ENCODE measurements around the gene TNFRSF12A. TPM values are rescaled to one million over a fixed set of nuclear protein-coding genes. Genes with fewer than 3 reads are reported as not detected.
A peak's percentile ranks its signal among the peaks of the same experiment; 100 is the strongest.

The TNFRSF12A gene
- total RNA-seq, 1 experiment from 2014 or later: 156 TPM

DNA sequence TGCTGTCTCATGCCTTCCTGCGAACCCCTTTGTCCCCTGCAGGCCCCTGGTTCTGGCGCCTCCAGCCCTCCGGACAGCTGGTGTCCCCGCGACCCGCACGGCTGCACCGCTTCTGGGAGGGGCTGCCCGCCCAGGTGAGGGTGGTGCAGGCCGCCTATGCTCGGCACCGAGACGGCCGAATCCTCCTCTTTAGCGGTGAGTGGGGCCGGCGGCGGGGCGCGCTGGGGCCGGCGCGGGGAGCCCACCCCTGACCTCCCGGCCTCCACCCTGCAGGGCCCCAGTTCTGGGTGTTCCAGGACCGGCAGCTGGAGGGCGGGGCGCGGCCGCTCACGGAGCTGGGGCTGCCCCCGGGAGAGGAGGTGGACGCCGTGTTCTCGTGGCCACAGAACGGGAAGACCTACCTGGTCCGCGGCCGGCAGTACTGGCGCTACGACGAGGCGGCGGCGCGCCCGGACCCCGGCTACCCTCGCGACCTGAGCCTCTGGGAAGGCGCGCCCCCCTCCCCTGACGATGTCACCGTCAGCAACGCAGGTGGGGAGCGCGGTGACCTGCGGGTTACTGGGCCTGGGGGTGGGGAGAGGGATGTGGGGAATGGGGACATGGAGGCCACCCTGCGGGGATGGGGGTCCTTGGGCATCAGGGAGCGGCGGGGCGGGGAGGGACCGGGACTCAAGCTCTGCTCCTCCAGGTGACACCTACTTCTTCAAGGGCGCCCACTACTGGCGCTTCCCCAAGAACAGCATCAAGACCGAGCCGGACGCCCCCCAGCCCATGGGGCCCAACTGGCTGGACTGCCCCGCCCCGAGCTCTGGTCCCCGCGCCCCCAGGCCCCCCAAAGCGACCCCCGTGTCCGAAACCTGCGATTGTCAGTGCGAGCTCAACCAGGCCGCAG lies 38.2 kb downstream of the TNFRSF12A start:
- ChIA-PET CTCF (interaction anchor here (0.6 to 2.2 kb wide), 8 partner anchors 9 to 114 kb away, joined by 3 to 12 read pairs (median 6); no protein-coding TSS in a partner anchor), POLR2A (no interaction called here)
- no TSS peak for BruUV-seq (replicated peaks)
- H3K27me3 ChIP-seq (ENCODE audit: control insufficient read depth, insufficient read depth, low read length): no peaks in the 10 kb centered on the region
- ATAC-seq (peak; percentile 66), DNase-seq (ENCODE audit: low read depth, low spot score) (no peak)
- H3K27ac ChIP-seq (ENCODE audit: low read length): no peak overlapping the region; the same call in 1 of the 2 replicates
- peaks cover 2% of the 10 kb centered on the region; the same call in 1 of the 2 replicates for H3K4me1 ChIP-seq (ENCODE audit: control insufficient read depth, insufficient read depth, low read length)
- H3K4me3 ChIP-seq (ENCODE audit: low read depth in 2 of 2, low read length in 2 of 2): peak overlapping the region; percentile 70 to 74
- no peaks in the 10 kb centered on the region for H3K36me3 ChIP-seq (ENCODE audit: control insufficient read depth, insufficient read depth, low read length)
- TF ChIP-seq POLR2AphosphoS5 (IDR thresholded peaks at IDR 0.05; ENCODE audit: low read depth, low read length): no peak
- no peak for TF ChIP-seq TCF7L2 (IDR thresholded peaks at IDR 0.05; ENCODE audit: low read depth, low read length)
- TF ChIP-seq SIN3A (IDR thresholded peaks at IDR 0.05; ENCODE audit: borderline replicate concordance, insufficient read depth, low read depth, low read length): no peak
- TF ChIP-seq, protein P1, sequence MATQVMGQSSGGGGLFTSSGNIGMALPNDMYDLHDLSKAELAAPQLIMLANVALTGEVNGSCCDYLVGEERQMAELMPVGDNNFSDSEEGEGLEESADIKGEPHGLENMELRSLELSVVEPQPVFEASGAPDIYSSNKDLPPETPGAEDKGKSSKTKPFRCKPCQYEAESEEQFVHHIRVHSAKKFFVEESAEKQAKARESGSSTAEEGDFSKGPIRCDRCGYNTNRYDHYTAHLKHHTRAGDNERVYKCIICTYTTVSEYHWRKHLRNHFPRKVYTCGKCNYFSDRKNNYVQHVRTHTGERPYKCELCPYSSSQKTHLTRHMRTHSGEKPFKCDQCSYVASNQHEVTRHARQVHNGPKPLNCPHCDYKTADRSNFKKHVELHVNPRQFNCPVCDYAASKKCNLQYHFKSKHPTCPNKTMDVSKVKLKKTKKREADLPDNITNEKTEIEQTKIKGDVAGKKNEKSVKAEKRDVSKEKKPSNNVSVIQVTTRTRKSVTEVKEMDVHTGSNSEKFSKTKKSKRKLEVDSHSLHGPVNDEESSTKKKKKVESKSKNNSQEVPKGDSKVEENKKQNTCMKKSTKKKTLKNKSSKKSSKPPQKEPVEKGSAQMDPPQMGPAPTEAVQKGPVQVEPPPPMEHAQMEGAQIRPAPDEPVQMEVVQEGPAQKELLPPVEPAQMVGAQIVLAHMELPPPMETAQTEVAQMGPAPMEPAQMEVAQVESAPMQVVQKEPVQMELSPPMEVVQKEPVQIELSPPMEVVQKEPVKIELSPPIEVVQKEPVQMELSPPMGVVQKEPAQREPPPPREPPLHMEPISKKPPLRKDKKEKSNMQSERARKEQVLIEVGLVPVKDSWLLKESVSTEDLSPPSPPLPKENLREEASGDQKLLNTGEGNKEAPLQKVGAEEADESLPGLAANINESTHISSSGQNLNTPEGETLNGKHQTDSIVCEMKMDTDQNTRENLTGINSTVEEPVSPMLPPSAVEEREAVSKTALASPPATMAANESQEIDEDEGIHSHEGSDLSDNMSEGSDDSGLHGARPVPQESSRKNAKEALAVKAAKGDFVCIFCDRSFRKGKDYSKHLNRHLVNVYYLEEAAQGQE (IDR thresholded peaks at IDR 0.05; ENCODE audit: insufficient read depth in 1 of 2, low read depth in 2 of 2, low read length in 1 of 2): no peak
- TF ChIP-seq, protein P2, sequence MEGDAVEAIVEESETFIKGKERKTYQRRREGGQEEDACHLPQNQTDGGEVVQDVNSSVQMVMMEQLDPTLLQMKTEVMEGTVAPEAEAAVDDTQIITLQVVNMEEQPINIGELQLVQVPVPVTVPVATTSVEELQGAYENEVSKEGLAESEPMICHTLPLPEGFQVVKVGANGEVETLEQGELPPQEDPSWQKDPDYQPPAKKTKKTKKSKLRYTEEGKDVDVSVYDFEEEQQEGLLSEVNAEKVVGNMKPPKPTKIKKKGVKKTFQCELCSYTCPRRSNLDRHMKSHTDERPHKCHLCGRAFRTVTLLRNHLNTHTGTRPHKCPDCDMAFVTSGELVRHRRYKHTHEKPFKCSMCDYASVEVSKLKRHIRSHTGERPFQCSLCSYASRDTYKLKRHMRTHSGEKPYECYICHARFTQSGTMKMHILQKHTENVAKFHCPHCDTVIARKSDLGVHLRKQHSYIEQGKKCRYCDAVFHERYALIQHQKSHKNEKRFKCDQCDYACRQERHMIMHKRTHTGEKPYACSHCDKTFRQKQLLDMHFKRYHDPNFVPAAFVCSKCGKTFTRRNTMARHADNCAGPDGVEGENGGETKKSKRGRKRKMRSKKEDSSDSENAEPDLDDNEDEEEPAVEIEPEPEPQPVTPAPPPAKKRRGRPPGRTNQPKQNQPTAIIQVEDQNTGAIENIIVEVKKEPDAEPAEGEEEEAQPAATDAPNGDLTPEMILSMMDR (IDR thresholded peaks at IDR 0.05): no peak
- in situ Hi-C loops (cut with HindIII; ENCODE audit: low pct_unique_long_range_greater_than_20kb, low sequenced_read_pairs) (no loop called here), intact Hi-C loops (cut with micrococcal nuclease; ENCODE audit: unreplicated experiment) (loop anchor here (10.0 kb wide), 1 partner anchor 66 kb away; no protein-coding TSS in a partner anchor)
- H3K9me3 ChIP-seq (ENCODE audit: control insufficient read depth, insufficient read depth, low read depth, low read length): no peaks in the 10 kb centered on the region

DNA sequence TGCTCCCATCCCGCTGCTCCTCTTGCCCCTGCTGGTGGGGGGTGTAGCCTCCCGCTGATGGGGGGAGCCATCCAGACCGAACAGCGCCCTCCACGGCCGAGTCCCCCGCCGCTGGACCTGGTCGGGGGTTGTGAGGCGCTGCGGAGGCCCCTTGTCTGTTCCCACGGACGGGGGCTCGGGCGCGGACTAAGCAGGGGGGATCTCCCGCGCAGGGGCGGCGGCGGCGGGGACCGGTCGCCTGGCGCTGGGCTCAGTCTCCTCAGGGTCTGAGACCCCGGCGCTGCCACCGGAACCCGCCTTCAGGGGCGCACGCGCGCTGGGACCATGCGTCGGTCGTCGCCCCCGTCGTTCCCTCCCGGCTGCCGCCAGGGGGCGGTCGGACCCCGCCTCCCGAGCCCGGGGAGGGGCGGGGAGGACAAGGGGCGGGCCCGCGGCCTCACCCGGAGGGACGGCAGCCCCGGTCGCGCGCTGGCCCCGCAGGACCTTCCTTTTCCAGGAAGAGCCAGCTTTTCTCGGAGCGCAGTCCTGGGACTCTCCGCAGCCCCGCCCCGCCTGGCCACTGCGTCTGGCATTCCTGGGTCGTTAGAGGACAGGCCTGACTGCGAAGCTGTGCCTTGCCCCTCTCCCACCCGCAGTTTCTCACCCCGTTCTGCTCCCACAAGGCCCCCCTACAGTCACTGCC lies 39.0 kb downstream of the TNFRSF12A start:
- in situ Hi-C loops (cut with HindIII; ENCODE audit: low pct_unique_long_range_greater_than_20kb, low sequenced_read_pairs): no loop called here
- TF ChIP-seq POLR2AphosphoS5 (IDR thresholded peaks at IDR 0.05; ENCODE audit: low read depth, low read length): peak; percentile 33; the same call in 1 of the 2 replicates
- TF ChIP-seq, protein P1 (IDR thresholded peaks at IDR 0.05; ENCODE audit: insufficient read depth in 1 of 2, low read depth in 2 of 2, low read length in 1 of 2): no peak
- no peak for TF ChIP-seq TCF7L2 (IDR thresholded peaks at IDR 0.05; ENCODE audit: low read depth, low read length)
- TF ChIP-seq, protein P2 (IDR thresholded peaks at IDR 0.05): peak; percentile 97
- peak; percentile 65; the same call in 1 of the 2 replicates for TF ChIP-seq SIN3A (IDR thresholded peaks at IDR 0.05; ENCODE audit: borderline replicate concordance, insufficient read depth, low read depth, low read length)
- no peaks in the 10 kb centered on the region for H3K27me3 ChIP-seq (ENCODE audit: control insufficient read depth, insufficient read depth, low read length)
- ATAC-seq (peak; percentile 93), DNase-seq (ENCODE audit: low read depth, low spot score) (no peak)
- no peaks in the 10 kb centered on the region for H3K9me3 ChIP-seq (ENCODE audit: control insufficient read depth, insufficient read depth, low read depth, low read length)
- POLR2A ChIA-PET: no interaction called here
- H3K4me1 ChIP-seq (ENCODE audit: control insufficient read depth, insufficient read depth, low read length): peaks cover 2% of the 10 kb centered on the region; the same call in 1 of the 2 replicates
- H3K27ac ChIP-seq (ENCODE audit: low read length): peak overlapping the region; percentile 83
- CTCF ChIA-PET: interaction anchor here (0.6 to 2.2 kb wide), 10 partner anchors 9 to 1218 kb away, joined by 3 to 9 read pairs (median 4); a partner anchor contains a TSS
- intact Hi-C loops (cut with micrococcal nuclease; ENCODE audit: unreplicated experiment): loop anchor here (10.0 kb wide), 1 partner anchor 66 kb away; no protein-coding TSS in a partner anchor
- H3K4me3 ChIP-seq (ENCODE audit: low read depth in 2 of 2, low read length in 2 of 2): peak overlapping the region; percentile 70 to 74
- no peaks in the 10 kb centered on the region for H3K36me3 ChIP-seq (ENCODE audit: control insufficient read depth, insufficient read depth, low read length)
- no TSS peak for BruUV-seq (replicated peaks)
